GM18507 (cell line): ENCODE measurements around the gene SEC23B.

Experiments
- DNase-seq: peaks from one replicate; pipeline ENCODE4 v3.0.0; 2011; ENCODE audit warnings: low read depth; ENCODE audit not compliant: insufficient read length; ENCODE audit errors: extremely low spot score
- FAIRE-seq: peaks from 2 replicates; lab custom pipeline; 2011; peaks lifted over from hg19 to GRCh38; lab: Jason Lieb, UNC

The SEC23B gene

DNA sequence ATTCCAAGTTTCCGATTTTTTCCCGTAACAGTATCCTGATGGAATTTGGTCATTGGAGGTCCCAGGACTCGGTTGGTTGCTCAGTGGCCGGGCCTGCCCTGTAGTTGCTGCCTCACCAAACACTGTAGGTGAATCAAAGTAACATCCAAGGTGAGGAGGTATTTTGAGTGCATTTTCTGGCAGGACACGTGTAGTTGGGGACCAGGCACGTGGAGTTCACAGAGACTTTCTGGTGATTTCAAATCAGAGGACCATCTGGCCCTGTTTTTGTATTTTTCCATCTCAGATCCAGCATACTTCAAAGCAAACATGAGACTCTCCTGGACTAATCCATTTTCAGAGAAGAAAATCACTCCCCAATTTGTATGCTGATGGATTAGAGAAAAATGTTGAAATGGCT lies 70.2 kb downstream of the SEC23B start:
- DNase-seq (no peak), FAIRE-seq (no peak)

DNA sequence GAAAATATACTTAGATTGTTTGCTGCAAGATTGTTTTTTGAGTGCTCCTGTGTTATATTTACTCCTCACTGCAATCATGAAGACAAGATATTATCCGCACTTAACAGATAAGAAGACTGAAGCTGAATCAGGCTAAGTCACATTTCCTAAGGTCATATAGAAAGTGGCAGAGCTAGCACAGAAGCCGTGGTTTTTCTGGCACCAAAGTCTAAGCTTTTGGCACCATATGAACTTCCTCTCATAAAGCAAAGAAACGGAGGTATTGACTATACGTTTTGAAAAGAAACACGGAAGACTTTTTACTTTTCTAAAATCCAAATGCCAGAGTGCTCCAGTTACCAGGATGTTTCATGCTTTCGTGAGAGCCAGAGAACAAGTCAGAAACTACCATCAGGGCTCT lies 70.8 kb downstream of the SEC23B start:
- DNase-seq (no peak), FAIRE-seq (no peak)

DNA sequence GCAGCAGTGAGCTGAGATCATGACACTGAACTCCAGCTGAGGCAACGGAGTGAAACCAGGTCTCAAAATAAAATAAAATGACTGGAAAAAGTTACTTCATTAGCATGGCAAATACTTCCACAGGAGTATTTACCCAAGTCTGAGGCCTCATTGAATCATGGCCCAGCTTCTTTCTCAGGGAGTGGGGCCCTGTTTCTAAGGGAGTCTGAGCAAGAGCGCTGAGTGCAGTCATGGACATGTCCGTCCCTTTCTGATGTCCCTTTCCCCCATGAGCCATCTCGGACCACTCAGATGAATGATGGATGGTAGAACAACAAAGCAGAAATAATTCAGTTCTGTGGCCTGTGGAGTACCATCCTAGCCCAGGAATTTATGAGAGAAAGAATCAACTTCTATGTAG lies 72.3 kb downstream of the SEC23B start:
- FAIRE-seq: no peak
- DNase-seq: no peak

- FAIRE-seq: no peak
- no peak for DNase-seq
Observed at GRCh38 chr20:18585134-18585533, 77.4 kb downstream of the SEC23B start.

DNA sequence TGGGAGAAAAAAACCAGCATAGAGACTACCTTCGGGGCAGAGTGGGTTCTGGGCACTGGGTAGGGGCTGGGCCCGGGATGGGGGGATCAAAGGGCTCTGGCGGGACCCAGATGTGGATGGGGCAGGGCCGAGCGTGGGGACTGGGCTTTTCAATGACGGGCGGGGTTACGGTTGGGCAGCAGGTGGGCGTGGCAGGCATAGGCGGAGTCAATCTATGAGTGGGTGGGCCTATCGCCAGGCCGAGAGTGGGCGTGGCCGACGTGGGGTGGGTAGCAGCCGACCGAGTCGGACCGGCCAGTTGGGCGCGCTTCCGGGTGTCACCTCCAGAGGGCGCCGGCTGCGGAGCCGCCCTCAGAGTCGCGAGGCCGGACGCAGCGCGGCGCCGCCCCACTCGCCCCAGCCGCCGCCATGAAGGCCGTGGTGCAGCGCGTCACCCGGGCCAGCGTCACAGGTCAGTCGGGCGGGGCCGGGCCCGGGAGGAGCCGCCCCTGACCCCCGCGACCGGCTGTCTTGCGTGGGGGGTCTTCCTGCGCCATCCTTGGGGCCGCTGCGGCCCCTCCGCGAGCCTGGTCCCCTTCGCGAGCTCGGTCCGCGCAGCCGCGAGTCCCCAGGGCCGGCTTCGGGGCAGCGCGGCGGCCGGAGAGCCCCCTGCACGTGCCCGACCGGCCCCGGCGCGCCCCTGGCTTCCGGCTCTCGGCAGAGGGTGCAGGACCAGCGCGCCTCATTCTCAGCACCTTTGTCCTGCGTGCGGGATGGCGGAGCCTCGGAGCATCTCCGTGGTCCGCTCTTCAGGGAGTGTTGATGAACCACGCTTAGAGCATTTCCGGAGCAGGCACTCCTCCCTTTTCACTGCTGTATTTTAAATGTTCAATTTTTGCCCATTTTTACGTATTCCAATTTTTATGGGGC lies 80.2 kb downstream of the SEC23B start, which contains the start of gene DTD1:
Gene DTD1, plus strand, starts transcription at position 390 of the 909 bp plus-strand sequence. Its CDS starts 19 bp downstream, at position 409.
- FAIRE-seq (peak; percentile 96), DNase-seq (peak; percentile 76)

- FAIRE-seq: no peak
- DNase-seq: no peak
Observed at GRCh38 chr20:18588574-18588933, 80.8 kb downstream of the SEC23B start.

DNA sequence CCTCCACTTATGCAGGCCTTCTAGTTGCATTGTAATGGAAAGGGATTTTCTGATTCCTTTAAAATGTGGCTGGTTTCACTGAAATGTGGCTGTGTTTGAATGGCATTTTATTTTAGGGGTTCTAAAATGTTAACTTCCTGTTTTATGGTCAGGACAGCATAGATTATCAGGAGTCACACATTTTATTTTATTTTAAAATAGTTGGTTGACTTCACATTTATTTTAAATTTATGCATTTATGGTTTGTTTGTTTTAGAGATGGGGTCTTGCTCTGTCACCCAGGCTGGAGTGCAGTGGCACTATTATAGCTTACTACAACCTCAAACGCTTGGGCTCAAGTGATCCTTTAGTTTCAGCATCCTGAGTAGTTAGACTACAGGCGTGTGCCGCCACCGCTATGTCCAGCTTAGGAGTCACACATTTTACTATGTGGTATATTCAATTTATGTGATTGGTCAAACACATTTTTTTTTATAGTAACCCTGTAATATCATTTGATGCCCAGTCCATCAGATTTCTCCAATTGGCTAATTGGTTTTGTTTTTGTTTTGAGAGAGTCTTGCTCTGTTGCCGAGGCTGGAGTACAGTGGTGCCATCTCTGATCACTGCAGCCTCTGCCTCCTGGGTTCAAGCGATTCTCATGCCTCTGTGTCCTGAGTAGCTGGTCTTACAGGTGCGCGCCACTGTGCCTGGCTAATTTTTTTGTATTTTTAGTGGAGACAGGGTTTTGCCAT lies 82.4 kb downstream of the SEC23B start:
- DNase-seq (no peak), FAIRE-seq (no peak)

GRCh38 chr20:18596270-18596669 lies 88.5 kb downstream of the SEC23B start:
- DNase-seq (no peak), FAIRE-seq (no peak)

- DNase-seq: no peak
- no peak for FAIRE-seq
Observed at GRCh38 chr20:18609741-18610140, 102.0 kb downstream of the SEC23B start.
